ENCODE data around the gene GRK1.
"Not testable (repeated sequence)": the region's sequence is repeated elsewhere in the genome, so short reads cannot be mapped to it uniquely, and the experiment has no call there.

The GRK1 gene

DNA sequence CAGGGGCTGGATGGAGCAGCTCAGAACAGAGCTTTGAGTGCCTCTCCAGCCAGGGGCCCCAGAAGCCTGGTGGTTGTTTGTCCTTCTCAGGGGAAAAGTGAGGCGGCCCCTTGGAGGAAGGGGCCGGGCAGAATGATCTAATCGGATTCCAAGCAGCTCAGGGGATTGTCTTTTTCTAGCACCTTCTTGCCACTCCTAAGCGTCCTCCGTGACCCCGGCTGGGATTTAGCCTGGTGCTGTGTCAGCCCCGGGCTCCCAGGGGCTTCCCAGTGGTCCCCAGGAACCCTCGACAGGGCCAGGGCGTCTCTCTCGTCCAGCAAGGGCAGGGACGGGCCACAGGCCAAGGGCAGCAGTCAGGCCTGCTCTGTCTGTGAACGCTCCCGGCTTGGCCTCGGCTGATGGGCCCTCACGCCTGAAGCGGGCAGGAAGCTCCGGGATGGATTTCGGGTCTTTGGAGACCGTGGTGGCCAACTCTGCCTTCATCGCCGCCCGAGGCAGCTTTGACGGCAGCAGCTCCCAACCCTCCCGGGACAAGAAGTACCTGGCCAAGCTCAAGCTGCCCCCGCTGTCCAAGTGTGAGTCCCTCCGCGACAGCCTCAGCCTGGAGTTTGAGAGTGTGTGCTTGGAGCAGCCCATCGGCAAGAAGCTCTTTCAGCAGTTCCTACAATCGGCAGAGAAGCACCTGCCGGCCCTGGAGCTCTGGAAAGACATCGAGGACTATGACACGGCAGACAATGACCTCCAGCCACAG, at the start of gene GRK1:
TSS of gene GRK1 (plus strand) at position 269 of the 751 bp plus-strand sequence. CDS start at position 437, 168 bp downstream.
- no peak for DNase-seq (ENCODE audit: low read depth in 4 of 4, low spot score in 1 of 4)

DNA sequence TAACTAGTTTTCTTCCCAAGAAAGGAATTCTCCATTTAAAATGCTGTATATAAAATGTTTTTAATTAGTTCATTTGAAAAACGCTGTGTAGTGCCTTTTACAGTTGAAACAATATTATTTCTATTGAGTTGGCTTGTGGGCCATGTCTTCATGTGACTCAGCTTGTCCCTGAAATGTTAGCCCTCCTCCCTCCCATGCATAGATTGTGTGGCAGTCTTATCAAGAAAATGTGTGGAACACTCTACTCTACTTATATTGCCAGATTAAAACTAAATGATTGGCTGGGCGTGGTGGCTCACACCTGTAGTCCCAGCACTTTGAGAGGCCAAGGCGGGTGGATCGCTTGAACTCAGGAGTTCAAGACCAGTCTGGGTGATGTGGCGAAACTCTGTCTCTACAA, 49.1 kb upstream of the GRK1 start:
- DNase-seq (ENCODE audit: low read depth in 4 of 4, low spot score in 1 of 4) = no peak

DNA sequence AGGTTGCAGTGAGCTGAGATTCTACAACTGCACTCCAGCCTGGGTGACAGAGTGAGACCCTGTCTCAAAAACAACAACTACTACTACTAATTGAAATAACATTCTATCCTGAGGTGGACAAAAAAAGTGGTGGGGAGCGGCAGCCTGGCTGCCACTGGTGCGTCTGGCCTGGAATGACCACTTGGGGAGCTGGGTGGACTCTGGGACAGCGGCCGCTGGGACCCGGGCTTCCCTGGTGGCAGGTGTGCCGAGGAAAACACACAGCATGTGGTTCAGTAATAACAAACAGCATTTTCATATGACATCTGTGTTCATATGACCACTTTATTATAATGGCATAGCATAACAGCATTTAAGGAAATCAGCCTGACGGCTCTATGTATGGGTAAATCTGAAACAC, 48.6 kb upstream of the GRK1 start:
- DNase-seq (ENCODE audit: low read depth in 4 of 4, low spot score in 1 of 4) = no peak

DNA sequence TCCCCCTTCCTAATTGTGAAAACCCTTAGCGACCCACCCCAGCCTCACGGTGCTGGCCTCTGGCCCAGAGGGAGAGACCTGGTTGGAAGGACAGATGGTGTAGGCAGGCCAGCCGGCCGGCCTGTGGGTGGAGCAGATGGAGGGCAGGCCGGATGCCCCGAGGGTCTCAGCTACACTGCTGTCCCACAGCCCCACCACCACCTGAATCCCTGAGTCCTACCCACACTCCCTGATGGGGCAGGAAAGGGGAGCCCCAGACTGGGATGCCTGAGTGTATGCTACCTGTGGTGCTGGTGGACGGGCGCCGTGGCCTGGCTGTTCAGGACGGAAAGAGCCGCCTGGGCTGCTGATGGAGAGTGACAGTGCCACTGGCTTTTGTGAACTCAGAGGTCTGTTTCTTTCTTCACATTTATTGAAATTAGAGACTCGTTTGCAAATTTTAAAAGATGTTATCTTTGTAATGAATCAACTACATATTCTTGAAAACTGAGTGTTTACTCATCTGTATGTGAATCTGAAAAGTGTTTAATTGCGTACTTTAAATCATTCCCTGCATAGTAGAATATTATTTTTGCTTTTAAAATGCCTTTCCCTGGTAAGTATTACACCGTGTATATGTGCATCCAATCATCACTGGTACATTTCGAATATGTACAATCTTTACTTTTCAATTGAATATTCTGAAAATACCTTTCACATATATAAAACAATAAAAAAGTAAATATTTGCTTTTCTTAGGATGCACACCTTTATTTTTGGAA, 46.8 kb upstream of the GRK1 start:
- no peak for DNase-seq (ENCODE audit: low read depth in 4 of 4, low spot score in 1 of 4)

DNA sequence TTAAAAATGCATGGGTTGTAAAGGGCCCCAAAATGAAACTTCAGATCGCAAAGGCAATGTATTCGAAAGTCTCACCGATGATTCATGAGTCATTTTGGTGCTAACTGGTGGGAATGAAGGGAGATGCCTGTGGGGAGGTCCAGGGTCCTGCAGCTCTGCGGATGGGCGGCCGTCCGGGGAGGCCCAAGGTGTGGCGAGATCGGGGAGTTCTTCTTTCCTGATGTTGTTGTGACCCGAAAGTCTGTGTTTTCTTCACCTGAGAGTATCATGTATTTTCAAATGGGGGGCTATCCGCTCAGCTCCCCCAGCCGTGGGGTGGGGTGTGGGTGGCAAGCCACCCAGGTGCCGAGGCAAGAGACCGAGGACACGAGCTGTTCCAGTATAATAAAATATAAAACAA, 46.0 kb upstream of the GRK1 start:
- no peak for DNase-seq (ENCODE audit: low read depth in 4 of 4, low spot score in 1 of 4)

DNA sequence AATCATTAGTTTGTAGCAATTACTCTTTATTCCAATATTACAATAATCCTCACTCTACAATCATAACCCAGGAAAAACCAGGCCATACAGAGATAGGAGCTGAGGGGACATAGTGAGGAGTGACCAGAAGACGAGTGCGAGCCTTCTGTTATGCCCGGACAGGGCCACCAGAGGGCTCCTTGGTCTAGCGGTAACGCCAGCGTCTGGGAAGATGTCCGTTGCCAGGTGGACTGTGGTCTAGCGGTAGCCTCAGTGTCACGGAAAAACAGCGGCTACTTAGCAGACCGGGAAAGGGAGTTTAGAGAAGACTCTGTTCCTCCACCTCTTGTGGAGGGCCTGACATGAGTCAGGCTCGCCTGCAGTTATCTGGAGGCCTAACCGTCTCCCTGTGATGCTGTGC, 45.5 kb upstream of the GRK1 start:
- DNase-seq (ENCODE audit: low read depth in 4 of 4, low spot score in 1 of 4) = not testable (repeated sequence)

DNA sequence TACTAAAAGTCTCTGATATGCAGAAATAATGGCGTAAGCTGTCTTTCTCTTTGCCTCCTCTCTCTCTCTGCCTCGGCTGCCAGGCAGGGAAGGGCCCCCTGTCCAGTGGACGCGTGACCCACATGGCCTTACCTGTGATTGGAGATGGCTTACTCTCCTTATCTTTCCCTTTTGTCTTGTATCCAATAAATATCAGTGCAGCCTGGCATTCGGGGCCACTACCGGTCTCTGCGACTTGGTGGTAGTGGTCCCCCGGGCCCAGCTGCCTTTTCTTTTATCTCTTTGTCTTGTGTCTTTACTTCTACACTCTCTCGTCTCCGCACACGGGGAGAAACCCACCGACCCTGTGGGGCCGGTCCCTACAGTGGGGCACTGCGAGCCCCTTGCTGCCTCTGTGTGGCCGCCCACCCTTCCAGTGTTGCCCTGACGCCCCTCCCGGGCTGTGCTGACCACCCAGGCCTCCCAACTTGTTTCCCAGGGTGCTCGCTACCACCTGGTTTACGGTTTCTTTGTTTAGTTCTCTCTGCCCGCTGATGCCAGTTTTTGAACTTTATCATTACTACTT, 45.0 kb upstream of the GRK1 start:
- DNase-seq (ENCODE audit: low read depth in 4 of 4, low spot score in 1 of 4) = not testable (repeated sequence)

DNA sequence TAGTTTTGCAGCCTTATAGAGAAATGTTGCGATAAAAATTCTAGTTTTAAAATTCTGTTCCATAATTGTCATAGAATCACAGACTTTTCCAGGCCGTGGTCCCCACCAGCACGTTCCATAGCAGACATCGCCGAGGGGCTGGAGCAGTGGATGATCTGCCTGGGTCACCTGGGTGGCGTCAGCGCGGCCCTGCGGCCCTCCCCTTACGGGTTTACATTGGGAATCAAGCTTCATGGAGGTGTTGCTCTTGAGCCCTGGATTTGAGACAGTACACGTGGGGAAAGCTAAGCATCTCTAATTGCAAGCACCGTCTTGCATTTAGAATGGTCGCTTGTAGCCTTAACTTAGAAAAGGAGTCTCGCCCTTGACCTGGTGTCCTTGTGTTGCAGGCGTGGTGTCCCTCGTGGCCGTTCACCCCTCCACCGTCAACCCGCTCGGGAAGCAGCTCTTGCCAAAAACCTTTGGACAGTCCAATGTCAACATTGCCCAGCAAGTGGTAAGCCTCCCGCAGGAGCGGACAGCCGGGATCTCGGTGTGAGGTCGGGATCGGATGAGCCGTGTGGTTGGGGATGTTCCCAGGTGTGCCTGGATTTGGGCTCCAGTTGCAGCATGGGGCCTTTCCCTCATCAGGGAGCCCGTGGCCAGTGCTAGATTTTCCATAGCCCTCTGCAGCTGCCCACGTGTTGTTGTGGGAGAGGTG, 44.1 kb upstream of the GRK1 start:
- no peak for DNase-seq (ENCODE audit: low read depth in 4 of 4, low spot score in 1 of 4)

DNA sequence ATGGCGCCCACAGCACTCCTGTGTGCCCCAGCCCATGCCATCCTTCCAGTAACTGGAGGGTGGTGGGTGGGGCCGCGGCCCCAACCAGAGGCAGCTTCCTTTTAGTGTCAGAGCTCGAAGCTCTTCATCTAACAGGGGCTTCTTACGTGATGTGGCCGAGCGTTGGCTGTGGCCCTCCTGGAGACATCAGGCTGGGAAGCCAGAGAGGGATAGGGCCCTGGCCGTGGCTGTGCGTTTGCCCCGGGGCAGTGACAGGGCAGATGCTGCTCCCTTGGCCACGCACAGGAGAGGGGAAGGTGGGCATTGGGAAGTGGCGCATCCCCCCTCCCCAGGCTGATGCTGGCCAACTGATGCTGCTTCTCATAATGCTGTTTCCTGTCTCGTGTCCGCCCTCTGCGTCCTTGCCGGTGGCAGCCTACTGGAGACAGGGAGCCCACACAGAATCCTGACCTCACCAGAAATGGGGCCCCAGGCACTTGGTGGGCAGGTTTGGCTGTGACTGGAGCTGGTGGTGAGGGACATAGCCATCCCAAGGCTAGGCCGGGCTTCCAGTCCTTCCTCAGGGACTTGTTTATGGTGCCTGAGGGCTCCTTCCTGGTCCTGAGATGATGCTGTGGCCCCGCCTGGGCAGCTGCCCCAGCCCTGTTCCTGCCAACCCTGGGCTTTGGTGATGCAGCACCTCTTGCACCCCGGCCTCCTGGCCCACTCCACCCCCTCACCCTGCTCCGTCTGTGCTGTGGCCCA, 43.4 kb upstream of the GRK1 start:
- DNase-seq (ENCODE audit: low read depth in 4 of 4, low spot score in 1 of 4) = no peak

DNA sequence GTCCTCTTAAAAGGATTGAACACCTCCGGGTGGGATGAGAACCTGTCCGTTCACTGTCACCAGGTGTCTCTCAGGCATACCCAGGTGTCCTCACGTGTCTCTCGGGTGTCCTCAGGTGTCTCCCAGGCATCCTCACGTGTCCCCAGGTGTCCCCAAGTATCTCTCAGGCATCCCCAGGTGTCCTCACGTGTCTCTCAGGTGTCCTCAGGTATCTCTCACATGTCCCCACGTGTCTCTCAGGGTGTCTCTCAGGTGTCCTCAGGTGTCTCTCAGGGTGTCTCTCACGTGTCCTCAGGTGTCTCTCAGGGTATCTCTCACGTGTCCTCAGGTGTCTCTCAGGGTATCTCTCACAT, 42.8 kb upstream of the GRK1 start:
- no peak for DNase-seq (ENCODE audit: low read depth in 4 of 4, low spot score in 1 of 4)

DNA sequence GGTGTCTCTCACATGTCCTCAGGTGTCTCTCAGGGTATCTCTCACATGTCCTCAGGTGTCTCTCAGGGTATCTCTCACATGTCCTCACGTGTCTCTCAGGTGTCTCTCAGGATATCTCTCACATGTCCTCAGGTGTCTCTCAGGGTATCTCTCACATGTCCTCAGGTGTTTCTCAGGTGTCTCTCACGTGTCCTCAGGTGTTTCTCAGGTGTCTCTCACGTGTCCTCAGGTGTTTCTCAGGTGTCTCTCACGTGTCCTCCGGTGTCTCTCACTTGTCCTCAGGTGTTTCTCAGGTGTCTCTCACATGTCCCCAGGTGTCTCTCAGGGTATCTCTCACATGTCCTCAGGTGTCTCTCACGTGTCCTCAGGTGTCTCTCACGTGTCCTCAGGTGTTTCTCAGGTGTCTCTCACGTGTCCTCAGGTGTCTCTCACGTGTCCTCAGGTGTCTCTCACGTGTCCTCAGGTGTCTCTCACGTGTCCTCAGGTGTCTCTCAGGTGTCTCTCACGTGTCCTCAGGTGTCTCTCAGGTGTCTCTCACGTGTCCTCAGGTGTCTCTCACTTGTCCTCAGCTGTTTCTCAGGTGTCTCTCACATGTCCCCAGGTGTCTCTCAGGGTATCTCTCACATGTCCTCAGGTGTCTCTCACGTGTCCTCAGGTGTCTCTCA, 42.2 kb upstream of the GRK1 start:
- not testable (repeated sequence) for DNase-seq (ENCODE audit: low read depth in 4 of 4, low spot score in 1 of 4)

DNA sequence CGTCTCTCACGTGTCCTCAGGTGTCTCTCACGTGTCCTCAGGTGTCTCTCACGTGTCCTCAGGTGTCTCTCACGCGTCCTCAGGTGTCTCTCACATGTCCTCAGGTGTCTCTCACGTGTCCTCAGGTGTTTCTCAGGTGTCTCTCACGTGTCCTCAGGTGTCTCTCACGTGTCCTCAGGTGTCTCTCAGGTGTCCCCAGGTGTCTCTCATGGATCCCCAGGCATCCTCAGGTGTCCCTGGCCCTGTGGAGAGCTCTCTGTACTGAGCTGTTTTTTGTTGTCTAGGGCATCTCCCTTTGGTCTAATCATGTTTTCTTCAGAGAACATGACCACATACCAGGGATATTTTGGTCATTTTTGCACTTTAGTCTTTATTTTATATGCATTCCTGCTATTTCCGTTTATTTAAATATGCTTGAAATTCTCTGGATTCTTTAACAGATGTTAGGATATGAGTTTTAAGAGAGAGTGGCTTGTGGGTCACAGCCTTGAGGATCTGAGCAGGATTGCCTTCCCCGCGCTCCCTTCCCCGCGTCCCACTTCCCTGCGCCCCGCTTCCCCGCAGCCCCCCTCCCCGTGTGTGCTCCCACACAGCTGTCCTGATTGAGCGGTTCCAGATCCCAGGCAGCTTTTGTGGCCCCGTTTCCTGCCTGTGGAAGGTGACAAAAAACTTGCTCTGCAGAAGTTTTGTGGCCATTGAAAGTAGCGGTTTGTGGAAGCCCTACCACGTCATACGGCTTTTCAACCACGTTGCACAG, 40.9 kb upstream of the GRK1 start:
- no peak for DNase-seq (ENCODE audit: low read depth in 4 of 4, low spot score in 1 of 4)

DNA sequence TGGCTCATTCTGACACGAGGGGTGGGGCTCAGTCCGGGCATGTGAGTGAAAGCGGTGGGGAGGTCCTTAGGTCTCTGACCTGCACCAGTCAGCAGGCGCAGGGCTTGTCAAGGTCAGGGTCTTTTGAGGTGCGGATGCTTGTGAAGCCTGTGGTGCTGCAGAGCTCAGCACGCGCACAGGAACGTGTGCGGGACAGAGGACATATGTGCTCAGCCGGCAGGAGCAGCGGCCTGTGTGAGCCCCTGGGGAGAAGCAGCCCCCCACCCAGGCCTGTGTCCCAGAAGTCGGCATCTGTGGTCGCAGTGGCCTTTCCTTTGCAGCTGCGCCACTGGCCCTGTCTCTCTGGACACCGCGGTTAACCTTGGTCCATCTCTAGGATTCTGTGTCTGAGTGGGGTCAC, 39.9 kb upstream of the GRK1 start:
- DNase-seq (ENCODE audit: low read depth in 4 of 4, low spot score in 1 of 4) = no peak

DNA sequence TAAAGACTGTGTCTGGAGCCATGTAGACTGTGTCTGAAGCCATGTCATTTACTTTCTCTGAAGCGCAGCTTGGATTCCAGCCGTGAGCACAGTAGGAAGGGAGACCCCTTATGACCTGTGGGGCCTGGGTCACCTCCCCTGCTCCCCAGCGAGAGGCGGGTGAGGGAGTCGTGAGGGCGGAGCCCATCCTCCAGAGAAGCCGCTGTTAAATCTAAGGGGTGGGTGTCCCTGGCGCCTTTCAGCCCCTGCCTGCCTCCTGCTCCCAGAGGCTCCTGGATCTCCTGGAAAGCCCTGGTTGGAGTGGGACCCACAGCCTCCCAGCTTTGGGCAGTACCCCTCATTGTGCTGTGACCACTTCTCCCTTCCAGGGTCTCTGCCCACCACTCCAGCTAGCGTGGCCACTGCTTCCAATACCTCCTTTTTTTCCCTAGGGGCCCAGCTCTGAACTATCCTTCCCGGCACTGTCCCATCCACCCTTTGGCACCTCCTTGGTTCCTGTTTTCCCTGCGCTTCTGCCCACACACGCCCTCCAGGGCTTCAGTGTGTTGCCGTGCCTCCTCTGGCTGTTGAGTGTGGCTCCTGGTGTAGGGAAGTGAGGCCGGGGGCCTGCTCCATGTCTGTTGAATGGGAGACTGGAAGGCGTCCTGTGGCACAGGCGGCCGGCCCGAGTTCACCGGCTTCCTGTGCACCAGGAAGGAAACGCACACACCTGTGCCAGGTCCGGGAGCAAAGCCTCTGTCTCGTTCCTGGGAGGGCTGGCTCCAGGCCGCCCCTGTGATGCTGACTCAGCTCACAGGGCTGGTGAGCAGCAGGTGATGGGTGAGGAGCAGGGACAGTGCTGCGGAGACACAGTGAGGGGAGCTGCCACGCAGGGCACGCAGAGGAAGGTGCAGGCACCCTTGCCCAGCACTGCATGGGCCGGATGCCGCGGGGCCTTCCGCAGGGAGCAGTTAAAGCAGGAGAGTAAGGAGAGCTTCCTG, 38.4 kb upstream of the GRK1 start:
- DNase-seq (ENCODE audit: low read depth in 4 of 4, low spot score in 1 of 4) = no peak

DNA sequence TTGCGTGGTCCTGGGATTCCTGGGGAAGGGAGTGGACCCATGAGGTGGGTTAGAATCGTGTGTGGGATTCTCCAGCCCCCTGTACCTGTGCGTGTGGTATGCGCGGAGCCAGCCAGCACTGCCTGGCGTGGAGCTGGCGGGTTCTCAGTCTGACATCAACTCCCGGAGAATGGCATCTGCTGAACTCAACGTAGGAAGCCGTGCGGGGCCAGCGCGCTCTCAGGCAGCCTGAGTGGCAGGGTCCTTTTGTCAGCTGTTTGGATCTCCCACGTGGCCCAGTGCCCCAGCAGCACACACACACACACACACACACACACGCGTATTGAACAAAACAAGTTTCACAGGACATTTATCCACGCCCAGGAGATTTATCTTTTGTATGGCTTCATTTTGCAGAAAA, 37.2 kb upstream of the GRK1 start:
- no peak for DNase-seq (ENCODE audit: low read depth in 4 of 4, low spot score in 1 of 4)

DNA sequence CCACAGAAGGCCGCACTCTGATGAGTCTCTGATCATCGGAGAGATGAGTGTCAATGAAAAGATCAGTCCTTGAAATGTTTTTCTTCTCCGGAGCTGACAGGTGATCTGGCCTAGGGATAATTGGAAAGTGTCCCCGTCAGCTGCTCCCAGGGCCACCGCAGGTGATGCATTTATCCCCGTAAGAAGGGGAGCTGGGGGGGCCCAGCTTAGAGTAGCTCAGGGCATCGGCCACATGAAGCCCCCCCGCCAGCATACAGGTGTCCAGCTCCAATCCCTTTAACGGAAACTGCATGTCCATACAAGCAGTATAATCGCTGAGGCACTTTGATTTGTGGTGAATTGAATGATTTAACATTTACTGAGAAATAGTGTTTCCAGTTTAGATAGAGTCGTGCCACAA, 36.7 kb upstream of the GRK1 start:
- no peak for DNase-seq (ENCODE audit: low read depth in 4 of 4, low spot score in 1 of 4)

DNA sequence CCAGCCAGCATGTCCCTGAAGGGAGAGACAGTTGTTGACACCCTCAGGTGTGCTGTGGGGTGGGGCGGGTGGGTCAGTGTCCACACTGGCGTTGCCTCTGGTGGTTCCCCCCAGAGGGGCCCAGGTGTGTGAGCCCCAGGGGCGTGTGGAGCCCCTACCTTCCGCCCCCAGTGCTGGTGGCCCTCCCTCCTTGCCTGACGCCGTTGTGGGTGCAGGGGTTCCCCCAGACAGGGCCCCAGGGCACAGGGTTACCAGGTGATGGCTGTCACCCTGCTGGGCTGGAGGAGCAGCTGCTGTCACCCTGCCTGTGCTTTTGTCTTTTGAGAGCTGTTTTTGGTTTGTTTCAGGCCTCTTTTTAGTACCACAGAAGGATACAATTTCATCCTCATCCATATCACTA, 36.2 kb upstream of the GRK1 start:
- no peak for DNase-seq (ENCODE audit: low read depth in 4 of 4, low spot score in 1 of 4)

DNA sequence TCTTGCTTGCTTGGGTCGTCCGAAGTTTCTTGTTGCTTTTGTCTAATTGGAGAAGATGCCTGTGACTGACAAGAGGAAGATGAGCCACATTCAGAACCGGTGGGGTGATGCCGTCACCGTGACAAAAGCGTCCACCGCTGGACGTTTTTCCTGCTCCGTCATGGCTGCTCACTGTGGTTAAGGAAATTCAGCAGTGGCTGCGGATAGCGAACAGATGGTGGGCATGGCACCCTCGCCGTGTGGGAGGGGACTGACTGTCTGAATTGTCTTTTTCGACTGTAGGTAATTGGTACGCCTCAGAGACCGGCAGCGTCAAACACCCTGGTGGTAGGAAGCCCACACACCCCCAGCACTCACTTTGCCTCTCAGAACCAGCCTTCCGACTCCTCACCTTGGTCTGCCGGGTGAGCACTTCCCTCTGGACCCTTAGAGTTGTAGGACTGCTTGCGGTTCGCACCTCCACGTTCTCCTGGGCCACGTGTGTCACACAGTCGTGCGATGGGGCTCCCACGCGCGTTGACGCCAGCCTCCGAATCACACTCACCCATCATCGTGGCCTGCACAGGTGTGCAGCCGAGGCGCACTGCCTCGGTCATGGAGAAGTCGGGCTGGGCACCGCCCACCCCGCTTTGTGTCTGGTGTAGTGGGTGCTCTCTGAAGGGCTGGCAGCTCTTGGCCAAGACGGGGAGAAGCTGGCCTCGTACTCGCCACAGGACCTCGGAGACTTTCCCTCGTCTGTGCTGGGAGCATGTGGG, 35.5 kb upstream of the GRK1 start:
- DNase-seq (ENCODE audit: low read depth in 4 of 4, low spot score in 1 of 4) = no peak

All from stimulated activated CD4-positive, alpha-beta T cell treated with anti-CD3 and anti-CD28 coated beads, Interleukin-1b, Interleukin-23, amount 100 ng/mL, for 24 hours (primary cell).